Stimulated activated effector memory CD8-positive, alpha-beta T cell treated with anti-CD3 and anti-CD28 coated beads, Interleukin-12 subunit alpha, Interleukin-12 subunit beta, amount 100 ng/mL, for 72 hours (primary cell): ENCODE measurements around the gene SGCD.

ENCODE experiments used
- ATAC-seq: fragments of 150-1000 bp; cut with Tn5 transposase; 2 replicates; pipeline ENCODE4 v1.10.0; 2021
- DNase-seq, 2 donors: peaks; one replicate each; pipeline ENCODE4 v3.0.0; 2021 to 2022; ENCODE audit warnings: low spot score in 2 of 2
- H3K27ac Mint-ChIP-seq: one replicate; pipeline ENCODE4 v1.8.0; 2022; ENCODE audit warnings: mild to moderate bottlenecking, mixed read lengths
- H3K36me3 Mint-ChIP-seq: one replicate; pipeline ENCODE4 v1.8.0; 2022; ENCODE audit warnings: mild to moderate bottlenecking, mixed read lengths
- H3K4me1 Mint-ChIP-seq: one replicate; pipeline ENCODE4 v1.8.0; 2022; ENCODE audit warnings: mixed read lengths
- H3K4me3 Mint-ChIP-seq: one replicate; pipeline ENCODE4 v1.8.0; 2022; ENCODE audit warnings: mild to moderate bottlenecking, mixed read lengths
- H3K9me3 Mint-ChIP-seq: one replicate; pipeline ENCODE4 v1.8.0; 2022; ENCODE audit warnings: mixed read lengths

Gene SGCD

DNA sequence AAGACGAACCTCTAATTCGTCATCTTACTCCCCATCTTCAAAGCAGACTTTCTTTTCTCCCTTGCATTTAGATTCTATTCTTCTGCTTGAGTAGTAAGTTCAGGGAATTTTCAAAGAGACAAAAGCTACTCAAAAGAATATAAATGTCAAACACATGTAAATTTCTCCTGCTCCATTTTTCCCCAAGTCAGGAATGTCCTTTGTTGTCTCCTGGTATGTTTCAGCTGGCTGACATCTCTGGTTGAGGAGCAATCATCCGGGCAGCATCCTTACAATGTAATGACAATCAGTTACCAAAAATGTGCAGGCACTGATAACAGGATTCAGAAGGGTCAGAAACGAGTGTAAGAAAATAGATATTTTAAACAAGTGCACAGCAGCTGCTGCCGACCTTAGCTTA lies 475.5 kb downstream of the SGCD start:
- ATAC-seq (no peak), DNase-seq (no peak)
- Mint-ChIP-seq H3K9me3 (peaks cover 3% of the 10 kb centered on the region), H3K27ac (no peak overlapping the region), H3K36me3 (no peaks in the 10 kb centered on the region), H3K4me3 (no peak overlapping the region), H3K4me1 (no peaks in the 10 kb centered on the region)

DNA sequence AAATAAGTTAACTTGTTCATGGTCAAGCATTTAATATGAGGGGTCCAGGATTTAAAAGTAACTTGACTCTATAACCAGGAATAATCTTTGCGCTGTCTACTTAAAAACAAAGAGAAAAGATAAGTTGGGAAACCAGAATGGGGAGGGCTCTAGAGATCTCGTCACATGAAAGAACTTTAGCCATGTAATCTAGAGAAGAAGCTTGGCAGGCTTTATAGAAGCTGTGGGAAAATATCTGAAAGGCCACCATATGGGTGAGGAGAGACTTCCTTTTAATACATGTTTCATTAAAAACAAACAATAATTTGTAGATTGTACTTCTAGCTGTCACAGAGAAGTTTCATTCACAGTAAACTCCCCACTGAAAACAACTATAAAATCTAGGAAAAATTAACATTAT lies 476.4 kb downstream of the SGCD start:
- ATAC-seq (no peak), DNase-seq (no peak)
- no peak overlapping the region for H3K4me3 Mint-ChIP-seq
- no peak overlapping the region for H3K27ac Mint-ChIP-seq
- H3K9me3 Mint-ChIP-seq: peaks cover 3% of the 10 kb centered on the region
- H3K36me3 Mint-ChIP-seq: no peaks in the 10 kb centered on the region
- H3K4me1 Mint-ChIP-seq: no peaks in the 10 kb centered on the region

GRCh38 chr5:156812959-156813358 lies 486.0 kb downstream of the SGCD start:
- DNase-seq (no peak), ATAC-seq (no peak)
- no peaks in the 10 kb centered on the region for H3K4me1 Mint-ChIP-seq
- H3K4me3 Mint-ChIP-seq: no peak overlapping the region
- no peak overlapping the region for H3K27ac Mint-ChIP-seq
- no peaks in the 10 kb centered on the region for H3K9me3 Mint-ChIP-seq
- no peaks in the 10 kb centered on the region for H3K36me3 Mint-ChIP-seq

DNA sequence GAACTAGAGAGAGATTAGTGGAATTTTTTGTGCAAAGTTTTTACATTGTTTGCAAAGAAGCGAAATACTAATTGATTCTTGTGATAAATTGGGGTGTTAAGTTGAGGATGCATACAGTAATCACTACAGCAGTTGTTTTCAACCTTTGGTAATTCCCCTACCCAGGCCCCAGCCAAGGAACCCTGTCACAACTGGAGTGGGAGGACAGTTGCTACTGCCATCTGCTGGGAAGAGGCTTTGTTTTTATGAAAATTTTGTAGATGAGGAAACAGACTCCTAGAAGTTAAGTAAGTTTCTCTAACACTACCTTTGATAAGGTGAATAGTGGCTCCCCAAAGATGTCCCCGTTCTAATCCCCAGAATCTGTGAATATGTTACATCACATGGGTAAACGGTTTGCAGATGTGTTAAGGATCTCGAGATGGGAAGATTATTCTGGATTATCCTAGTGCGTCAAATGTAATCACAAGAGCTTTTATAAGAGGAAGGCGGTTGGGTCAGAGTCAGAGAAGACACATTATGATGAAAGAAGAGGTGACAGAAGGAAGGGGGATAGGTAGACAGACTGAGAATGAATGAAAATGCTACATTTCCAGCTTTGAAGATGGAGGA lies 489.1 kb downstream of the SGCD start:
- DNase-seq (no peak), ATAC-seq (peak; percentile 64)
- H3K36me3 Mint-ChIP-seq: no peaks in the 10 kb centered on the region
- H3K4me1 Mint-ChIP-seq: no peaks in the 10 kb centered on the region
- no peak overlapping the region for H3K27ac Mint-ChIP-seq
- H3K4me3 Mint-ChIP-seq: no peak overlapping the region
- H3K9me3 Mint-ChIP-seq: no peaks in the 10 kb centered on the region
